HepG2 (cell line): ENCODE results near the gene AKAP8. TPM values are rescaled to one million over a fixed set of nuclear protein-coding genes. Genes with fewer than 3 reads are reported as not detected.

Experiments used
- AGO1 ChIP-seq: fragments of 200-400 bp; formaldehyde crosslinking; IDR thresholded peaks from 2 replicates; pipeline ENCODE4 v1.6.1; 2017; ENCODE audit warnings: mild to moderate bottlenecking, low read depth, low read length, moderate library complexity; ENCODE audit not compliant: poor library complexity, severe bottlenecking
- ARNT2 ChIP-seq: sonication (generic); formaldehyde crosslinking; IDR thresholded peaks from 2 replicates; pipeline ENCODE4 v1.8.0; 2022; ENCODE audit warnings: mild to moderate bottlenecking, low read depth, missing genetic modification reagents, moderate library complexity
- CHD2 ChIP-seq: IDR thresholded peaks from 2 replicates; pipeline ENCODE4 v1.6.1; 2011; ENCODE audit warnings: low read depth, low read length, improper control_type of control experiment
- MZF1 ChIP-seq: sonication (generic); formaldehyde crosslinking; IDR thresholded peaks from 2 replicates; pipeline ENCODE4 v1.8.1; 2023; ENCODE audit warnings: mild to moderate bottlenecking, missing genetic modification reagents, borderline replicate concordance
- NCOA1 ChIP-seq: sonication (generic); formaldehyde crosslinking; IDR thresholded peaks from 2 replicates; pipeline ENCODE4 v1.9.0; 2021; ENCODE audit warnings: missing genetic modification reagents
- NFE2L1 ChIP-seq: sonication (generic); formaldehyde crosslinking; IDR thresholded peaks from 2 replicates; pipeline ENCODE4 v1.4.0; 2020; ENCODE audit warnings: missing genetic modification reagents, mild to moderate bottlenecking, borderline replicate concordance
- PLRG1 ChIP-seq: fragments of 450-650 bp; conservative IDR thresholded peaks from 2 replicates; pipeline ENCODE4 v1.6.1; 2016
- SMC3 ChIP-seq: IDR thresholded peaks from 2 replicates; pipeline ENCODE4 v1.6.1; 2011; ENCODE audit warnings: low read length, improper control_type of control experiment
- TBX2 ChIP-seq: sonication (generic); formaldehyde crosslinking; IDR thresholded peaks from 2 replicates; pipeline ENCODE4 v1.5.0; 2020; ENCODE audit warnings: missing genetic modification reagents, mild to moderate bottlenecking, borderline replicate concordance
- ZNF572 ChIP-seq: sonication (generic); formaldehyde crosslinking; IDR thresholded peaks from 2 replicates; pipeline ENCODE4 v1.5.1; 2020; ENCODE audit warnings: mild to moderate bottlenecking, missing genetic modification reagents
- ZNF577 ChIP-seq: sonication (generic); formaldehyde crosslinking; IDR thresholded peaks from 2 replicates; pipeline ENCODE4 v1.4.0; 2020; ENCODE audit warnings: mild to moderate bottlenecking, low read depth, missing genetic modification reagents, borderline replicate concordance
- ZNF883 ChIP-seq: sonication (generic); formaldehyde crosslinking; IDR thresholded peaks from 2 replicates; pipeline ENCODE4 v1.5.1; 2020; ENCODE audit warnings: mild to moderate bottlenecking, missing genetic modification reagents; ENCODE audit errors: not compliant biosample characterization
- ZSCAN12 ChIP-seq: sonication (generic); formaldehyde crosslinking; IDR thresholded peaks from 2 replicates; pipeline ENCODE4 v1.9.0; 2021; ENCODE audit warnings: mild to moderate bottlenecking, missing genetic modification reagents
- polyA plus RNA-seq, 8 experiments: library from polyadenylated mRNA; depleted of rRNA in 3 of 8; stranded (reverse) in 7 of 8; unstranded in 1 of 8; fragments of >200 nt; fragmentation: Illumina TruSeq in 4 of 8; extraction: Trizol in 4 of 8; gene quantifications; 2 replicates each; pipeline versions ENCODE4 v1.2.1 to v1.2.3, GENCODE V29; 2011 to 2016; ENCODE audit warnings: low read depth in 4 of 8, missing spikeins in 1 of 8, mixed read lengths in 1 of 8; ENCODE audit not compliant: insufficient read depth in 1 of 8
- total RNA-seq, 5 experiments: library from RNA; depleted of rRNA; stranded (reverse); fragments of >200 nt; fragmentation: Illumina TruSeq; extraction: Trizol; gene quantifications; 2 replicates each; pipeline ENCODE4 v1.2.3, GENCODE V29; 2016; ENCODE audit warnings: low read depth in 1 of 5
- TF ChIP-seq, protein P1 (sequence below), 2 experiments: fragments of 450-650 bp in 1 of 2; sonication (generic) in 1 of 2; formaldehyde crosslinking in 1 of 2; IDR thresholded peaks; 2 replicates each; pipeline versions ENCODE4 v1.6.1 to v1.8.0; 2016 to 2022; ENCODE audit warnings: antibody characterized with exemption in 1 of 2, mild to moderate bottlenecking in 1 of 2, missing genetic modification reagents in 1 of 2
- TF ChIP-seq, protein P2 (sequence below): sonication (generic); formaldehyde crosslinking; IDR thresholded peaks from 2 replicates; pipeline ENCODE4 v1.4.0; 2020; ENCODE audit warnings: missing genetic modification reagents
- TF ChIP-seq, protein P3 (sequence below): IDR thresholded peaks from 2 replicates; pipeline ENCODE4 v1.6.1; 2016; ENCODE audit warnings: low read depth, borderline replicate concordance

The AKAP8 gene
- total and polyA plus RNA-seq, 2 of the 13 experiments (the other 11 are each of a cell fraction or from before 2014, with no cell fraction given) = 15.9 to 22.1 TPM

DNA sequence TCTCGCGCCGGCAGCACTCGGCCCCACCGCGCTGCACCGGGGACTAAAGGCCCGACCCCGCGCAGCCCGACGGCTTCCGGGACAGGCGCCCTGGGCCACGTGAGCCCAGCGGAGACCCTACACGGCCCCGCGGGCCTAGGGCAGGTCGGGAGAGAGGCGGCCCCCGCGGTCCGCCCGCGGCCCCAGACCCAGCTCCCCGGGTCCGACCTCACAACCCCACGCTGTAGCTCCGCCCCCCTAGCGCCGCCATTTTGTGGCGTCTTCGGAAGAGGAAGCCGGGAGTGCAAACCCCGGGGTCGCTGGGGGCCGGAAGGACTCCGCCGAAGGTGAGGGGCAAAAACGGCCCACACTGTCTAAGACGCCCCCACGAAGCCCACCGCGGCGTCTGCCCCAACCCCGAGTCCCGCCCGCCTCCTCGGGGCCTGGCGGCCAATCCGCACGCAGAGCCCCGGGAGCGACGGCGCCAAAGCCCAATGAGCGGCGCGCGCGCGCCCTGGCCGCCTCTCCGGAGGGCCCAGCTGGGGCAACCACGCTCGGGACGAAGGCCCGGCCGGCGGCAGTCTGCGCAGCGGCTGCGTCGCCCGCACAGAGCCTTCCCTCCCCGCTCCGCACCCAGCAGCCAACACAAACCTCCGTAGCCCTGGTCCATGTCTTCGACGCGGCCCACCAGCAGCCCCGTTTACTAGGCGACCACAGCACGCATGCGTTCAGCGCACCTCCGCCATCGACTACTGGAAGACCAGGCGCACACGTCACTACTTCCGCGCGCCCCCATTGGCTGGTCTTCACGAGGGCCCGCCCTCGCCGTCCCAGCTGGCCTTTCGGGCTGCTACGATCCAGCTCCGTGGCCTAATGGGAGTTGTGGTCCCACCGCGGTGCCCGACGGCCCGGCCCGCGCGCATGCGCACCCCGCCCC lies at the start of gene AKAP8 (continued):
- TF ChIP-seq, protein P1, sequence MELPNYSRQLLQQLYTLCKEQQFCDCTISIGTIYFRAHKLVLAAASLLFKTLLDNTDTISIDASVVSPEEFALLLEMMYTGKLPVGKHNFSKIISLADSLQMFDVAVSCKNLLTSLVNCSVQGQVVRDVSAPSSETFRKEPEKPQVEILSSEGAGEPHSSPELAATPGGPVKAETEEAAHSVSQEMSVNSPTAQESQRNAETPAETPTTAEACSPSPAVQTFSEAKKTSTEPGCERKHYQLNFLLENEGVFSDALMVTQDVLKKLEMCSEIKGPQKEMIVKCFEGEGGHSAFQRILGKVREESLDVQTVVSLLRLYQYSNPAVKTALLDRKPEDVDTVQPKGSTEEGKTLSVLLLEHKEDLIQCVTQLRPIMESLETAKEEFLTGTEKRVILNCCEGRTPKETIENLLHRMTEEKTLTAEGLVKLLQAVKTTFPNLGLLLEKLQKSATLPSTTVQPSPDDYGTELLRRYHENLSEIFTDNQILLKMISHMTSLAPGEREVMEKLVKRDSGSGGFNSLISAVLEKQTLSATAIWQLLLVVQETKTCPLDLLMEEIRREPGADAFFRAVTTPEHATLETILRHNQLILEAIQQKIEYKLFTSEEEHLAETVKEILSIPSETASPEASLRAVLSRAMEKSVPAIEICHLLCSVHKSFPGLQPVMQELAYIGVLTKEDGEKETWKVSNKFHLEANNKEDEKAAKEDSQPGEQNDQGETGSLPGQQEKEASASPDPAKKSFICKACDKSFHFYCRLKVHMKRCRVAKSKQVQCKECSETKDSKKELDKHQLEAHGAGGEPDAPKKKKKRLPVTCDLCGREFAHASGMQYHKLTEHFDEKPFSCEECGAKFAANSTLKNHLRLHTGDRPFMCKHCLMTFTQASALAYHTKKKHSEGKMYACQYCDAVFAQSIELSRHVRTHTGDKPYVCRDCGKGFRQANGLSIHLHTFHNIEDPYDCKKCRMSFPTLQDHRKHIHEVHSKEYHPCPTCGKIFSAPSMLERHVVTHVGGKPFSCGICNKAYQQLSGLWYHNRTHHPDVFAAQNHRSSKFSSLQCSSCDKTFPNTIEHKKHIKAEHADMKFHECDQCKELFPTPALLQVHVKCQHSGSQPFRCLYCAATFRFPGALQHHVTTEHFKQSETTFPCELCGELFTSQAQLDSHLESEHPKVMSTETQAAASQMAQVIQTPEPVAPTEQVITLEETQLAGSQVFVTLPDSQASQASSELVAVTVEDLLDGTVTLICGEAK (IDR thresholded peaks at IDR 0.05) = no peak
- TF ChIP-seq, protein P1 (CRISPR knock-in tag; IDR thresholded peaks at IDR 0.05) = no peak
- TF ChIP-seq NFE2L1 (CRISPR knock-in tag) = no peak
- no peak for TF ChIP-seq ZNF572 (CRISPR knock-in tag)
- TF ChIP-seq AGO1 = peak; percentile 93
- TF ChIP-seq ZNF883 (CRISPR knock-in tag) = peak; percentile 31
- 0 out of 2 replicates have a peak, but pooled peaks have one; percentile 9 for TF ChIP-seq ZSCAN12 (CRISPR knock-in tag)
- no peak for TF ChIP-seq ZNF577
- peak; percentile 68; the same call in 1 of the 2 replicates for TF ChIP-seq NCOA1 (CRISPR knock-in tag)
- no peak for TF ChIP-seq SMC3
- TF ChIP-seq, protein P2, sequence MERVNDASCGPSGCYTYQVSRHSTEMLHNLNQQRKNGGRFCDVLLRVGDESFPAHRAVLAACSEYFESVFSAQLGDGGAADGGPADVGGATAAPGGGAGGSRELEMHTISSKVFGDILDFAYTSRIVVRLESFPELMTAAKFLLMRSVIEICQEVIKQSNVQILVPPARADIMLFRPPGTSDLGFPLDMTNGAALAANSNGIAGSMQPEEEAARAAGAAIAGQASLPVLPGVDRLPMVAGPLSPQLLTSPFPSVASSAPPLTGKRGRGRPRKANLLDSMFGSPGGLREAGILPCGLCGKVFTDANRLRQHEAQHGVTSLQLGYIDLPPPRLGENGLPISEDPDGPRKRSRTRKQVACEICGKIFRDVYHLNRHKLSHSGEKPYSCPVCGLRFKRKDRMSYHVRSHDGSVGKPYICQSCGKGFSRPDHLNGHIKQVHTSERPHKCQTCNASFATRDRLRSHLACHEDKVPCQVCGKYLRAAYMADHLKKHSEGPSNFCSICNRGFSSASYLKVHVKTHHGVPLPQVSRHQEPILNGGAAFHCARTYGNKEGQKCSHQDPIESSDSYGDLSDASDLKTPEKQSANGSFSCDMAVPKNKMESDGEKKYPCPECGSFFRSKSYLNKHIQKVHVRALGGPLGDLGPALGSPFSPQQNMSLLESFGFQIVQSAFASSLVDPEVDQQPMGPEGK (CRISPR knock-in tag) = peak; percentile 61
- TF ChIP-seq MZF1 (CRISPR knock-in tag) = no peak
- peak; percentile 24 for TF ChIP-seq CHD2
- no peak for TF ChIP-seq PLRG1
- TF ChIP-seq, protein P3, sequence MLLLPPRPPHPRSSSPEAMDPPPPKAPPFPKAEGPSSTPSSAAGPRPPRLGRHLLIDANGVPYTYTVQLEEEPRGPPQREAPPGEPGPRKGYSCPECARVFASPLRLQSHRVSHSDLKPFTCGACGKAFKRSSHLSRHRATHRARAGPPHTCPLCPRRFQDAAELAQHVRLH (CRISPR knock-in tag) = no peak
- peak; percentile 18; the same call in 1 of the 2 replicates for TF ChIP-seq ARNT2 (CRISPR knock-in tag)
- peak; percentile 38; the same call in 1 of the 2 replicates for TF ChIP-seq TBX2 (CRISPR knock-in tag)
